ENCODE data around the gene ZCCHC9. TPM values are rescaled to one million over a fixed set of nuclear protein-coding genes. Genes with fewer than 3 reads are reported as not detected.

ZCCHC9 gene
- total RNA-seq, 2 experiments from 2014 or later, result 19.2 to 27.4 TPM

DNA sequence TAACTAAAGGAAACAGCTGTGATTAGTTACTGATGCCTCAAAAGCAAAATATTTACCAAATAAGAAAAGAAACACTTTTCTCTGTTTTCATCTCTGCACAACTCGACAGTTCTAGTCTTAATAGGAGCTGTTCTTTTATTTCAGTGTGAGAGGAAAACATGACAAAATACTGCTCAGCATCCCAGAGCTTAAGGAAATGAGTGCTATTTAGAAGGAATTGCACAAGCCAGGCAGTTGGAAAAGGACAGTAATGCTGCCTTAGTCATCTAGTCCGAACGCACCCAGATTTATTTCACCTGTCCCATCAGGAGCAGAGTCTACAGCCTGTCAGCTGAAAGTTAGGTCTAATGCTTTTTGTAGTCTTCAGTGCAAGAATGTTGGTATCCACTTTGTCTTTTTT is 12.3 kb downstream of the ZCCHC9 start:
- H4K20me1 ChIP-seq (ENCODE audit: insufficient read depth, low read length), result no peaks in the 10 kb centered on the region
- DNase-seq (ENCODE audit: low spot score), result no peak
- H3K9me3 ChIP-seq (ENCODE audit: low read length), result no peaks in the 10 kb centered on the region
- no peak overlapping the region for H3K4me2 ChIP-seq (ENCODE audit: low read length)
- TF ChIP-seq, protein P1, sequence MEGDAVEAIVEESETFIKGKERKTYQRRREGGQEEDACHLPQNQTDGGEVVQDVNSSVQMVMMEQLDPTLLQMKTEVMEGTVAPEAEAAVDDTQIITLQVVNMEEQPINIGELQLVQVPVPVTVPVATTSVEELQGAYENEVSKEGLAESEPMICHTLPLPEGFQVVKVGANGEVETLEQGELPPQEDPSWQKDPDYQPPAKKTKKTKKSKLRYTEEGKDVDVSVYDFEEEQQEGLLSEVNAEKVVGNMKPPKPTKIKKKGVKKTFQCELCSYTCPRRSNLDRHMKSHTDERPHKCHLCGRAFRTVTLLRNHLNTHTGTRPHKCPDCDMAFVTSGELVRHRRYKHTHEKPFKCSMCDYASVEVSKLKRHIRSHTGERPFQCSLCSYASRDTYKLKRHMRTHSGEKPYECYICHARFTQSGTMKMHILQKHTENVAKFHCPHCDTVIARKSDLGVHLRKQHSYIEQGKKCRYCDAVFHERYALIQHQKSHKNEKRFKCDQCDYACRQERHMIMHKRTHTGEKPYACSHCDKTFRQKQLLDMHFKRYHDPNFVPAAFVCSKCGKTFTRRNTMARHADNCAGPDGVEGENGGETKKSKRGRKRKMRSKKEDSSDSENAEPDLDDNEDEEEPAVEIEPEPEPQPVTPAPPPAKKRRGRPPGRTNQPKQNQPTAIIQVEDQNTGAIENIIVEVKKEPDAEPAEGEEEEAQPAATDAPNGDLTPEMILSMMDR (conservative IDR thresholded peaks at IDR 0.05; ENCODE audit: low read length), result no peak
- TF ChIP-seq EZH2phosphoT487 (IDR thresholded peaks at IDR 0.05; ENCODE audit: borderline replicate concordance, low read depth, low read length), result no peak
- intact Hi-C loops (cut with micrococcal nuclease; ENCODE audit: unreplicated experiment), result no loop called here
- H2AFZ ChIP-seq (ENCODE audit: low read length), result no peak overlapping the region
- H3K4me1 ChIP-seq (ENCODE audit: insufficient read depth, low read length, poor library complexity, severe bottlenecking), result no peaks in the 10 kb centered on the region
- no TSS peak for BruUV-seq (replicated peaks)
- no peak overlapping the region for H3K27ac ChIP-seq (ENCODE audit: low read depth, low read length, poor library complexity, severe bottlenecking)
- no peaks in the 10 kb centered on the region for H3K79me2 ChIP-seq (ENCODE audit: insufficient read depth, low read depth, low read length)
- no peaks in the 10 kb centered on the region for H3K9me2 ChIP-seq (ENCODE audit: insufficient read depth, low read length)
- H3K4me3 ChIP-seq (ENCODE audit: low read depth, low read length, poor library complexity, severe bottlenecking), result no peak overlapping the region
- peaks cover 19% of the 10 kb centered on the region; the same call in 1 of the 2 replicates for H3K36me3 ChIP-seq (ENCODE audit: insufficient read depth, low read length)
- ChIA-PET CTCF (ENCODE audit: unreplicated experiment) (no interaction called here), POLR2A (interaction anchor here (0.7 to 3.4 kb wide), 3 partner anchors 9 to 1110 kb away, joined by 3 to 14 read pairs (median 3); partner anchors contain the start of gene ZCCHC9)

DNA sequence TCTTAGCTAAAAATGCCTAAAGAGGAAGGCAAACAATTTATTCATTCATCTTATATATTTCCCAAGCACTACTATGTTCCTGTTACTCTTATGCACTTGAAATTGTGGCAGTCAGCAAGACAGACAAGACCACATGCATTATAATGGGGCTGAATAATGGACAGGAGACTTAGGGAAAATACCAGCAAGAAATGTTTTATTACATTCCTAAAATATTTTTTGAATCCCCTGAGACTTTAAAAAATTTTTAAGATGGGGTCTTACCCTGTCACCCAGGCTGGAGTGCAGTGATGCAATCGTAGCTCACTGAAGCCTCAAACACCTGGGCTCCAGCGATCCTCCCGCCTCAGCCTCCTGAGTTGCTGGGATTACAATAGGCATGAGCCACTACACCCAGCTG is 13.2 kb downstream of the ZCCHC9 start:
- ChIA-PET CTCF (ENCODE audit: unreplicated experiment) (no interaction called here), POLR2A (interaction anchor here (0.5 to 3.4 kb wide), 4 partner anchors 10 to 1364 kb away, joined by 3 to 14 read pairs (median 3); partner anchors contain the start of gene ZCCHC9)
- Histone ChIP-seq H3K27ac (ENCODE audit: low read depth, low read length, poor library complexity, severe bottlenecking) (no peak overlapping the region), H2AFZ (ENCODE audit: low read length) (no peak overlapping the region), H3K9me2 (ENCODE audit: insufficient read depth, low read length) (no peaks in the 10 kb centered on the region), H3K36me3 (ENCODE audit: insufficient read depth, low read length) (peaks cover 19% of the 10 kb centered on the region; the same call in 1 of the 2 replicates), H3K4me2 (ENCODE audit: low read length) (no peak overlapping the region), H3K4me3 (ENCODE audit: low read depth, low read length, poor library complexity, severe bottlenecking) (no peak overlapping the region), H3K79me2 (ENCODE audit: insufficient read depth, low read depth, low read length) (no peaks in the 10 kb centered on the region), H3K9me3 (ENCODE audit: low read length) (no peaks in the 10 kb centered on the region), H3K4me1 (ENCODE audit: insufficient read depth, low read length, poor library complexity, severe bottlenecking) (no peaks in the 10 kb centered on the region), H4K20me1 (ENCODE audit: insufficient read depth, low read length) (no peaks in the 10 kb centered on the region)
- BruUV-seq (replicated peaks), result no TSS peak
- DNase-seq (ENCODE audit: low spot score), result no peak
- intact Hi-C loops (cut with micrococcal nuclease; ENCODE audit: unreplicated experiment), result no loop called here
- no peak for TF ChIP-seq EZH2phosphoT487 (IDR thresholded peaks at IDR 0.05; ENCODE audit: borderline replicate concordance, low read depth, low read length)
- TF ChIP-seq, protein P1 (conservative IDR thresholded peaks at IDR 0.05; ENCODE audit: low read length), result no peak

DNA sequence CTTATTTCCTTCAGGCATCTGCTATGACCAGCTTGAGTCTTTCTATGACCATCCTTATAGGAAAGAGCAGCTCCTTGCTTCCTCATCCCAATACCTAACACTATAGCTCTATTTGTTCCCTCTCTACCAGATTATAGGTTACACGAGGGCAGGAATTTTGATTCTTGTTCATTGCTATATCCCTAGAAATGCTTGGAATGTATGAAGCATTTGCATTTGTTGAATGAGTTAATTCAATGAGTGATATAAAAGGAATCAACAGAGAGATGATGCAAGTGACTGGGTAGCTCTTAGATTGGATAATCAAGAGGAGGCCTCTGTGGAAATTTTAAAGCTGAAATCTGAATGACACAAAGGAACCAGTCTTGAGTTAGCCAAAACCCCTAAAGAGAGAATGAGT is 13.9 kb downstream of the ZCCHC9 start:
- ChIA-PET POLR2A (interaction anchor here (3.4 kb wide), 1 partner anchor 13 kb away, joined by 14 read pairs; the partner anchor contains the start of gene ZCCHC9), CTCF (ENCODE audit: unreplicated experiment) (no interaction called here)
- no TSS peak for BruUV-seq (replicated peaks)
- Histone ChIP-seq H3K9me2 (ENCODE audit: insufficient read depth, low read length) (no peaks in the 10 kb centered on the region), H3K4me3 (ENCODE audit: low read depth, low read length, poor library complexity, severe bottlenecking) (no peak overlapping the region), H3K4me1 (ENCODE audit: insufficient read depth, low read length, poor library complexity, severe bottlenecking) (no peaks in the 10 kb centered on the region), H3K36me3 (ENCODE audit: insufficient read depth, low read length) (peaks cover 19% of the 10 kb centered on the region; the same call in 1 of the 2 replicates), H3K27ac (ENCODE audit: low read depth, low read length, poor library complexity, severe bottlenecking) (no peak overlapping the region), H3K4me2 (ENCODE audit: low read length) (no peak overlapping the region), H3K9me3 (ENCODE audit: low read length) (no peaks in the 10 kb centered on the region), H3K79me2 (ENCODE audit: insufficient read depth, low read depth, low read length) (no peaks in the 10 kb centered on the region), H4K20me1 (ENCODE audit: insufficient read depth, low read length) (no peaks in the 10 kb centered on the region), H2AFZ (ENCODE audit: low read length) (no peak overlapping the region)
- TF ChIP-seq EZH2phosphoT487 (IDR thresholded peaks at IDR 0.05; ENCODE audit: borderline replicate concordance, low read depth, low read length), result no peak
- TF ChIP-seq, protein P1 (conservative IDR thresholded peaks at IDR 0.05; ENCODE audit: low read length), result no peak
- intact Hi-C loops (cut with micrococcal nuclease; ENCODE audit: unreplicated experiment), result no loop called here
- DNase-seq (ENCODE audit: low spot score), result no peak
